H1 (cell line): Measurements from ENCODE around the gene ARL3. TPM values are rescaled to one million over a fixed set of nuclear protein-coding genes. Genes with fewer than 3 reads are reported as not detected.

Source experiments
- CBX5 ChIP-seq: fragments of 300-800, 300-1000 bp; sonication (generic); IDR thresholded peaks from 2 replicates; pipeline ENCODE4 v1.7.1; 2016; ENCODE audit warnings: antibody characterized with exemption, low read length, low read depth
- KDM1A ChIP-seq: fragments of 200-600, 300-600 bp; sonication (generic); IDR thresholded peaks from 2 replicates; pipeline ENCODE4 v1.7.1; 2016; ENCODE audit warnings: mild to moderate bottlenecking, low read length, borderline replicate concordance
- KDM5A ChIP-seq: fragments of 200-600 bp; IDR thresholded peaks from 2 replicates; pipeline ENCODE4 v1.7.1; 2012; ENCODE audit warnings: mild to moderate bottlenecking, low read length, inconsistent platforms, mixed read lengths
- polyA plus RNA-seq, 7 experiments: library from polyadenylated mRNA; depleted of rRNA in 3 of 7; stranded (reverse) in 5 of 7; unstranded in 2 of 7; fragments of >200 nt in 5 of 7; fragments of 200-250 nt in 2 of 7; gene quantifications; 1 replicate in 5 of 7; 2 replicates in 1 of 7; 4 replicates in 1 of 7; pipeline versions ENCODE4 v1.2.1 to v1.2.3, GENCODE V29; 2011 to 2013; ENCODE audit warnings: missing spikeins in 2 of 7, mixed read lengths in 2 of 7
- total RNA-seq: library from RNA; stranded (reverse); fragmentation: NEBNext Ultra II Directional; extraction: Animal tissue kit (Norgen Biotek cat#: 25700); gene quantifications from 2 replicates; pipeline ENCODE4 v1.2.1, GENCODE V29; 2021

The ARL3 gene
- total and polyA plus RNA-seq, 2 of the 8 experiments (the other 6 are each of a cell fraction or from before 2014, with no cell fraction given), result 8.8 to 16.2 TPM

DNA sequence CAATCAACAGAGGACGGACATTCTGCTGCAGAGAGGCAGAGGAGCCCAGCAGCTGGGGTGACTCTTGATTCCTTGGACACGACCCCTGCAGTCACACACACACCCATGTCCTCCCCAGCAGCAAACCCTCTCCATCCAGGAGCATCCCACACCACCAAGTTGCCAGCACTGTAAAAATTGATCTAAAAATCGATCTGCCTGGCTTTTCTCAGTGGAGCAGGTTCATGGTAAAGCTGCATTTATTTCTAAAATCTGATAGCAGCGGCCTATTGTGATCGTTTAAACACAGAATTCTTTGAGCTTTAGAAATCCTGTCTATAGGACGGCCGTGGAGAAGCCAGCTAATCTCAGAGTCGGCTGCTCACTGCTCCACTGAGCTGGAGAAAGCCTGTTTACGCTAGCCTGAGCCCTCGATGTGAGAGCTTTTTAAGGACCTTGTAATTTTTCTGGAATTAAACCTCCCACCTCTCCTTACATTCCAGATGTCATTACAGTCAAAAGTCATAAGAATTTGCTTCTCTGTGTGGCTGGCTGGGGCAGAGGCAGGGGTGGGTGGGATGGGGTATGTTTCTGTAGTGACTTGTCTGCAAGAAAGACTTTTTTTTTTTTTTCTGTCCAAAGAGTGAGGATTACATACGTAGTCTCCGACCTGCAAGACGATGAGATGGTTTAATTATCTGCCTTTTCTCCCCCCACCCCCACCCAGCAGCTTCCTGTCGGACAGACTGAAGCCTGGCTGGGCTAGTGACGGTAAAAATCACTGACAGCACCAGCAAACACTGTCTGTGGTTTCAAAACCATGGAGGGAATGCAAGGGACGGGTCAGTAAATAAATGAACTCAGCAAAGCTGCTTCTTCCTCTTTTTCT lies 38.3 kb downstream of the ARL3 start (continued):
- no peak for TF ChIP-seq KDM1A
- no peak for TF ChIP-seq KDM5A
- TF ChIP-seq CBX5, result no peak
- TF ChIP-seq, all 59 proteins: peak for 0
